Measurements from ENCODE around the gene RIPOR2.
A peak's percentile ranks its signal among the peaks of the same experiment; 100 is the strongest.
"Not testable (repeated sequence)": the region's sequence is repeated elsewhere in the genome, so short reads cannot be mapped to it uniquely, and the experiment has no call there.

RIPOR2 gene

GRCh38 chr6:24924580-24925356 is 11.0 kb downstream of the RIPOR2 start:
- no peak for DNase-seq

DNA sequence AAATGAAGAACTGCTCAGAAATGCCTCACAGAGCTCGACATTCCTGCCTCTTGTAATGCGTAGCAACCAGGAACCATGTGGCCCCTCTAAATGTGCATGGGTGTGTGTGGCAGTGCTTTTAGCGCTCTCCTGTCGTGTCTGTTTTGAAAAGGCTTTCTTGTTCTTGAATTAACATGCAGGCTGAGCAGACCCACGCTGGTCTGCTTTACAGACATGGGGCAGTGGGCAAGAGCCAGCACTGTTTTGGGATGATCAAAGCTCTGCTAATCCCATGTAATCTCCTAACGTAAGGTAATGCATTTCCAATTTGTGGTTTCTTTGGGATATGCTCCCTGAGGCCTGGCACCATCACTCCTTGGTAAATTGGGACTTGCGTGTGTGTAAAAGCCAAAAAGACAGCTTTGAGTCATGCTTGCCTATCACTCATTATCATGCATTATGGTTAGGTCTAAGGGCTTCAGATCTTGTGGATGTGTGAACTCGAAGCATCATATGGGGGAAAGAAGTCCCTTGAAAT is 11.8 kb downstream of the RIPOR2 start:
- DNase-seq: no peak

DNA sequence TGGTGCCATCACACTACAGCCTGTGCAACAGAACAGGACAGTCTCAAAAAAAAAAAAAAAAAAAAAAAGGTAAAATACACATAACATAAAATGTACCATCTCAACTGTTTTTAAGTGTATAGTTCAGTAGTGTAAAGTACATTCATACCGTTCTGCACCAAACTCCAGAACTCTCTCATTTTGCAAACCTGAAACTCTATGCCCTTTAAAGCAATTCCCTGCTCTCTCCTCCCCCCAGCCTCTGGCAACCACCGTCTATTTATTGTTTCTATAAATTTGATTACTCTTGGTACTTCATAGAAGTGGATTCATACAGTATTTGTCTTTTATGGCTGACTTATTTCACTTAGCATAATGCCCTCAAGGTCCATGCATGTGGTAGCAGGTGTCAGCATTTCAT is 12.9 kb downstream of the RIPOR2 start:
- DNase-seq: no peak

DNA sequence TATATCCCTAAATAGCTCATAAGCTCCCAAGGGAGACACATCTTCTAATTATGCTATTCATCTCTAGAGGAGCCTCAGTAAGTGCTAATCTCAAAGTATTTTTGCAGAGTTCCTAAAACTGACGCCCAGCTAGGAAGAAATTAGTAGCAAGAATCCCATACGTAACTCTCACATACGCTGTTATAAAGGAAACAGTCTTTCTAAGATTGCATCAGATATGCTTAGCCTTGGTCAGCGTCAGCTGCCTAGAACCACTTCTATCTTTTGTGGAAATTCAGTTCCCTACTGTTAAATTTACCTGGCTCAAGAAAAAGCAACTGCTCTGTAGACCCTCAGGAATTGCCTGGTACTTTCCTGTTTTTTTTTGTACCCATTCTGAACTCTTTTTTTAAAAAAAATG is 13.6 kb downstream of the RIPOR2 start:
- DNase-seq: no peak

- DNase-seq: no peak
Observed at GRCh38 chr6:24920136-24920535, 15.6 kb downstream of the RIPOR2 start.

DNA sequence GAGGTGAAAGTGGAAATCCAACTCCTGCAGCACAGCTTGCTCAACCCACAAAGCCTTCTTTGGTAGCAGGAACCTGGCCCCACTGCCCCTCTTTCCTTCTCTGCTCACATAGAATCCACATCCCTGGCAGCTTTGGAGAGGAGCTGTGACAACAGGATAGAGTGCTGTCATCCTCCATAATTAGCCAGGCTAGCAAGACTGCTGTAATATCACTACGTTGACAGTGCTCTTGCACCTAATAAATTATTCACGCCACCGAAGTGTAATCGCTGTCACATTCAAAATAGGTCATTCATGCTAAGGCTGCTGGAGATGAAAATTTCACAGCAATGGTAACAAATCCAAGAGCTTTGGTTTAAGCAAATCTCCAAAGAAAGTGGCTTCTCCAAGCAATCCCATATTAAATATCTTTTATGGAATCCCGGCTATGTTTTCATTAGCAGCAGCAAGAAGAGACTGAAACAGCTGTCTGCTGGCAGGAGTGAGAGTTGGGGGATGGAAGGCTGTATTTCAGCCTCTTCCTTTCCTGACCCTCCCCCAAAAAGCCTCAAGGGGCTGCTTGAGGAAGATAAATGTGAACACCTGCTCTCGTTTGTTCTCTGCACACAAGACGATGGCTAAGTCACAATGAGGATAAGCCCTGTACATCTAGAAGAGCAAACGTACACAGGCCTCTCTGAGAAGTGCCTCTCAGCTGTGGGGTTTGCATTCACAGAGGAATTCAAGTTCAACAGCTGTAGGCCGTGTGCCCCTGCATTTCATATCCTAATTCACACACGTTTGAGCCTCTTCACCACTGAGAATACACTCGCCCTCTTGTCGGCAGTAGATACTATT is 16.5 kb downstream of the RIPOR2 start:
- DNase-seq: peak; percentile 65

DNA sequence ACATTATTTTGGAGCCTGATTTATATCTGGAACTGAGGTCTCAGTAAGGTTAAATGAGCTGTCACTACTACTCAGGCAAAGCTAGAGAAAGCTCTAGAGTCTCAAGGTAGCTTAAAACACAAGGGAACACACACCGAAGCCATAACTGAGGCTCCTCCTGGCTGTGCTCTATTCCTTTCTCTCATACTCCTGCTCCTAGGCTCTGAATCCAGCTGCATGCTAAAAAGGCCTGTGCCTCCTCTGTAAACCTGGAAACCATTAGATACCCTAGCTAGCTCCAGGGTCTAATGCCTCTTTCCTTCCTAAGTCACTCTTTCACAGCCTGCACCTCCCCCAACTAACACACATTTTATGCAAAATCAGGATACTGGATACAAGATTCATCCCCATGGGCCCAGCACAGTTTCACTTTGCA is 17.1 kb downstream of the RIPOR2 start:
- DNase-seq: no peak

DNA sequence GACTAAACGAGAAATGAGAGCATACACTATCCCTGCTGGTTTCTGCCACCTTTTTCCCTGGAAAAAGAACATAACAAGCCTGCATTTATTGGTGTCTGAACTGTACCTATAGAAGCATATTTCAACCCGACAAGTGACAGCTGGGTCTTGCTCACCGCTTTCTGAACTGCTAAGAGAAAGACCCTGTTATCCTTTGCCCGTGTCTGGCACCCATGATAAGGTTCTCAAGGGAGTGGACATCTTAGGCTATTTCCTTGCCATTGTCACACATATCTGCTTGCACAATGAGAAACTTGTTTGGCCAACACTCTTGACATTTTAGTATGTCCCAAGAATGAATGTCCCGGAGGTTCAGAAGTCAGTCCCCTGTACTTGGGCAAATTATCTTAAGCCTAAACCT is 19.3 kb downstream of the RIPOR2 start:
- DNase-seq: no peak

DNA sequence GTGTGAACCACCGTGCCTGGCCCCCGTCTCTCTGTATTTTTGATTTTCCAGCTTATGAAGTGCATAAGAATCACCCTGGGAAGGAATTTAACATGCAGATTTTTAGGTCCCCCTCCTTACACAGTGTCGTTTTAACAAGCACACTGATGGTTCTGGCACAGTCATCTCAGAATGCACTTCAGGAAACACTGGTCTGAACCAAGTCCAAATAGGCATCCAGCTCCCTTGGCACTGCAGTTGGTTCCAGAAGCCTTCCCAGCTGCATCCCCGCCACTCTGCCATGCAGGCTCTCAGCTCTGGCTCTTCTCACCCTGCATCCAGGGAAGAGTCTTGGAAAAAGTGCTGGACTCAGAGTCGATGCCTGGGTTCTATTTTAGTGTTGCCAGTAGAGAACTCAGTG is 20.1 kb downstream of the RIPOR2 start:
- DNase-seq: no peak

DNA sequence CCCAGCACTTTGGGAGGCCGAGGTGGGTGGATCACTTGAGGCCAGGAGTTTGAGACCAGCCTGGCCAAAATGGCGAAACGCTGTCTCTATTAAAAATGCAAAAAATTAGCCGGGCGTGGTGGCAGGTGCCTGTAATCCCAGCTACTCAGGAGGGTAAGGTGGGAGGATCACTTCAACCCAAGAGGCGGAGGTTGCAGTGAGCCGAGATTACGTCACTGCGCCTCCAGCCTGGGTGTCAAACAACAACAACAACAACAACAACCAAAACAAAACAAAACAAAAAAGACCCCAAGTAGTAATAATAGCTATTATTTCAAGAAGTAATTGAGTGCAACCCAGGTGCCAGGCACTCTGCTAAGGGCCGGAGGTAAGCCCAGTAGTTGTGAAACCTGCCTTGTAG is 21.7 kb downstream of the RIPOR2 start:
- not testable (repeated sequence) for DNase-seq

DNA sequence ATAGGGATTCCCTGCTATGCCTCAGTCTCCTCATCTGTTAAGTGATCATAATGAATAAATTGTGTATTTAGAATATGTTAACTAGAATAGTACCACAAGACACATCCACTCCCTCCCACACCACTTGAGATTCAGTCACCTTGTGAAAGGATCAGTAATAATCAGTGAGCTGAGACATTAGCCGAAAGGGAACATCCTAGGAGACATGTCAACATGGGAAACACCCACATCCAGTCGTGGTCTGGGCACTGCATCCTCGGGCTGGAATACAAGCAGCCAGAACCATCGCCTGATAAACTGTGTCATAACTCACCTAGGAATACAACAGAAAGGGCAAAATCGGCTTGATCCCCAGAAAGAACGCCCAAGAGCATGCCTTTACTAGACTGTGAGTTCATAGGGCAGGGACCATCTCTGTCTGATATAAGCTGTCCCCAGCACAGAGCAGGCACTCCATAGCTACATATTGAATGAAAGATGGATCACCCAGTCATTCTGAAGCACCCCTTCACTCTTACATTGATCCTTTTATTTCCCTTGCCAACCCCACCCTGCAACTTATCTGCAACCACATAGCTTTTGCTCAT is 23.9 kb downstream of the RIPOR2 start:
- DNase-seq: no peak

DNA sequence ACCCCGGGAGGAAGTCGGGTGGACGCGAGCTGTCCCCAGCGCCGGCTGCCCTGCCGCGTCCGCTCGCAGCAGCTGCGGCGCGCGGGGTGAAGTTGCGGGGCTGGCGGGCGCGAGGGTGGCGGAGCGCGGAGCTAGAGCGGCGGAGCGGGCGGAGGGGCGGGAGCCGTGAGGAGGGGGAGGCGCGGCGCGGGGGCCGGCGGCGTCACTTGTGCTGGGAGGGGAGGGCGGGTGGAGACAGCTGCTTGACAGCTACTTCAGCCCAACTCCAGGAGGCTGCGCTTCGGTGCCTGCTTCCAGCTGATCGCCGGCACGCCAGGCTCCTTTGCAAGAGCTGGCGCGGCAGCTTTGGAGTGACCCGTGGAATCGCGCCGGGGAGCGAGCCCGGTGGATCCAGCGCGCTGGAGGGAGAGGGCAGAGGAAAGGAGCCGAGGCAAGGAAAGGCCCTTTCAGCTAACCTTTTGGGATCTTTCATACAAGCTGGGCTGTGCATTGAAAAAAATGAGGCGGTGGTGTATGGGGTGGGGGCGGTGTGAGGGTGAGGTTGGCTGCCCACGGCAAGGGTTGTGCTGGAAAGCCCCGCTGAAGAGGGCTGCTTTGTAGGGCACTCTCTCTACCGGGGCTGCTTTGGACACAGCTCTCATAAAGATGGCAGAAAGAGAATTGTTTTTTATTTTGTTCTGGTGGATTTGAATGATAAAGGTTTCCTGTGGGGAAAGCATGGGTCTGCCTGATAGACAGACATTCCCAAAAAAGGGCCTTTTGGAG is 24.6 kb downstream of the RIPOR2 start:
- DNase-seq: peak; percentile 30

DNA sequence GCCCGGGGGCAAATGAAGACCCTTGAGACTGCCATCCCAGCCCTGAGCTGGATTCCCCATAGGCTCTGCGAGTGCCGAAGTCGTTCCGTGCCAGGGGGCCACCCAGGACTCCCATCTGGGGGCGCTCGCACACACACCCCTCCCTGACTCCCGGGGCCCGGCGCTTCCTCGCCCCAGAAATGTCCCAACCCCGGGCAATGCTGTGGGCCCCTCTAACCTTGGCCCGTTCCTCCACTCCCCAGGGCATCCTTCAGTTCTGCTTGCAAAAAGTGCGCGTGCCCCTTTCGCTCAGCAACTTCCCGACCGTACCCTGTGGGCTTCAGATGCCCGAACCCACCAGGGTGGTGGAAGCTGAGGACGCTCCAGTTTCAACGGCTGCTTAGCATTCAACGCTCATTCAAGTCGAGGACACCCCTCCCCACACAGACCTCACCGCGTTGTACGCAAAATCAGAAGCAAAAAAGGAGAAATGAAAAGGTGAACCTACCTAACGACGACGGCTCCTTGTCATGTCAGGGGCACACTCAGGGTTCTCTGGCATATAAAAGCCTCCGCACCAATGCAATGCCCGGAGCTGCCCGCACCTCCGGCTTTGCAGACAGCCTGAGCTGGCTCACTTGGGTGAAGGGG is 25.3 kb downstream of the RIPOR2 start:
- peak; percentile 31 for DNase-seq

DNA sequence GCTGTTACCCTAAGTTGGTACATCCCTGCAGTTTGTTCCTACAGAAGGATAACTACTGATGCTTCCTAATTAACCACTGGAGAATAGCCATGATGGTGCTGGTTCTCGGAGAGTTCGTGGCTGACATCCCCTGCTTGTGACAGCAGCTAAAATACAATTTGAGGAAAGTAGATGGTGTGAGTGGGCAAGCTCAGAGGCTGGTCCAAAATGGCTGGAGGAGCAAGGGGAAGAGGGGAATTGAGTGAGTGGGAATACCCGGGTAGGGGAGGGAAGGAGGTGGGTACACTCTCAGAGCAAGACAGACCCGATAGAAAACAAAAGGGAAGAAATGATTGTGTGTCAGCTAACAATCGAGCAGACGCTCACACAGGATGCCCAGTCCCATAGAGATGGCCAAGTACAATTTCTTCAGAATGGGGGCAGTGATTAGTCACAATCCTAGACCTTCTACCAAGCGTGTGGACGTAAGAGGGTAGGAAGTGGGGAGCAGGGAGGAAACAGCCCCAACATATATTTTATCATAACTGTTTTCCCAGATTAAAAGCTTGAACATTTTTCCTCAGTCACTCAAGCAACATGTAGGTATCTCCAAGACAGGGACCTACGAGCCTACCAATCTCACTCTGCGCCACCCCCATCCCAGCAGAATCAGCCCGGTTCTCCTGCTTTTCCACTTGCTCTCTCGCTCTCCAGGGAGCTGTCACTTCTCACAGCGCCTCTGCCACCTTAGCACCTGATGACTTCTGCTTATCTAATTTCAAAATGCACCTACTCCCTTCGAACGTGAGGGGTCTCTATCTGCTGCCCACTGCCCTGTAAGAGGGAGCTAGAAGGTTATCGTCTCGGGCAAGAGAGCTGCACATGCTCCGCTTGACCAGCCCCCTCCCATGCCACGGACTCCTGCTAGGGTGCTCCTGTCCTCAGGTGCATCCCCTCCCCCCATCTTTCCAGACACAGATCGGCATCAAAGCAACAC is 26.2 kb downstream of the RIPOR2 start:
- no peak for DNase-seq

GRCh38 chr6:24908650-24909035 is 27.1 kb downstream of the RIPOR2 start:
- no peak for DNase-seq

DNA sequence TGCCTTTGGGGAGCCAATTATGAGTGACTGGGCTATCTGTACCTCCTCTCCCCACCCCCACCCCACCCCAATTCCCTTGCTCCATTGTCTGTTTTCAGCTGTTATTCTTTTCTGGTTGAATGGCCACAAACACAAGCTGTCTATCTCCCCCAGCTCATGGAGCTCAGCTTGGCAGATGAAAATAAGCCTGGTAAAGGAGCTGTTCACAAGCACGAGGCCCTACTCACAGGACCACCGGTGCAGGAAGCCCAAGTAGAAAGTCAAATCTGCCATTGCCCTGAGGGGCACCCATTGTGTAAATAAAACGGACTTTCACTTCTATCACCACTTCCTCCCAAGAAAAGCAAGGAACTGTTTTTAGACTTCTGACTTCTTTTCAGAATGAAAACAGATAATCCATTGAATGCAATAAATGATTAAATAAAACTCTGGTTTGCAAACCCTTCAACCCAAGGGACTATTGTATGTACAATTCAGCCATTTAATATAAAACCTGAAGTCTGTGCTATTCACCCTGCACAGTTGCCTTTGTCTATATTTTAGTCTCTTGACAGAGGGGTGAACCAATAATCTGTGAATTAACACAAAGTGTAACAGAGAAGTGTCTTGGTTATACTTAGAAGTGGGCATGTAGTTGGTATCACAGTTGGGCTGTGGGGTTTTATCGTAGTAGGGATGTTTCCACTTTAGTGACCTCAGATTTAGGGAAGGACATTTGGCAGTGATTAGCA is 27.7 kb downstream of the RIPOR2 start:
- peak; percentile 28 for DNase-seq

- no peak for DNase-seq
Observed at GRCh38 chr6:24906314-24906713, 29.4 kb downstream of the RIPOR2 start.

- no peak for DNase-seq
Observed at GRCh38 chr6:24905483-24905882, 30.3 kb downstream of the RIPOR2 start.

DNA sequence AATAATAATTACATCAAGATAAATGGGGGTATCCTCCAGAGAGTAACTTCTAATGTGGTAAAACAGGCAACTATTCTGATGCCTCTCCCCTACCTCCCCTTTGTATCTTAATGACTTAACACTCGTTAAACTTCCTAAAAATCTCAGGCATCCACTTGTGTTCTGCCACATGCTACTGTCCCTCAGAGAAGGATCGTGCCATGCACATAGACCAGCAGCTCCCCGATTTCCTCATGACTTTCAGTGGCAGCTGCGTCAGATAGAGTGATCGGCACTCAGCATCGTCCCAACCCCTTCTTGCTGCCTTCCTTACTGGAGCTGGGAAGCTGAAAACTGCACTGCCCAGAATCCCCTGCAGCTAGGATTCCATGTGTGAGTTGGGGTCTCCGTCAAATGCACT is 32.1 kb downstream of the RIPOR2 start:
- no peak for DNase-seq

DNA sequence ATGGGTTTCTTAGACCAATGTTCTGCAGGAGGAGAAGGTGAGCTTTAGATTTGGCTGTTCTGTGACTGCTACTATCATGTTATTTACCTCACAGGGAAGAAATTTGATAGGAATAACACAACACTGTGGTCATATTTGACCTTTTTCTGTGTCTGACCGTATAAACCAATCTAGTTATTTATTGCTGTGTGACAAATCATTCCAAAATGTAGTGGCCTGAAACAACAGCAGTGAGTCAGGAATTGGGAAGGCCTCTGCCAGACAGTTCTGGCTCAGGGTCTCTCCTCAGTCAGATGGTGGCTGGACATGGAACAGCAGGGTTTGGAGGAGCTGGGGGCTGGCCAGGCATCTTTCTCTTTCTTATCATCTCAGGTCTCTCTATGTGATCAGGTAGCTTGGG is 33.0 kb downstream of the RIPOR2 start:
- no peak for DNase-seq

All from NCI-H1694 treated with DMSO at 0.1 percent for 48 hours (cell line).